Retina (tissue), 1 donor: ENCODE measurements around the gene ZNF280B.

Experiments used
- DNase-seq: peaks from one replicate; pipeline ENCODE4 v3.0.0-alpha.2; 2016

ZNF280B gene

GRCh38 chr22:22508274-22509176 lies at the start of gene ZNF280B:
TSS of gene ZNF280B (minus strand) at chr22:22508742. CDS start at chr22:22489398, 19,344 bp downstream.
- peak; percentile 94 for DNase-seq

- no peak for DNase-seq
Measured at GRCh38 chr22:22556995-22557925, 48.7 kb upstream of the ZNF280B start.

GRCh38 chr22:22556578-22556977 lies 48.0 kb upstream of the ZNF280B start:
- DNase-seq: no peak

GRCh38 chr22:22555596-22555995 lies 47.1 kb upstream of the ZNF280B start:
- DNase-seq: no peak

GRCh38 chr22:22554587-22555284 lies 46.2 kb upstream of the ZNF280B start:
- DNase-seq: no peak

- DNase-seq: peak; percentile 34
Measured at GRCh38 chr22:22553735-22554586, 45.4 kb upstream of the ZNF280B start.

GRCh38 chr22:22553141-22553540 lies 44.6 kb upstream of the ZNF280B start:
- no peak for DNase-seq

GRCh38 chr22:22552630-22553029 lies 44.1 kb upstream of the ZNF280B start:
- DNase-seq: peak; percentile 22

GRCh38 chr22:22550789-22551434 lies 42.4 kb upstream of the ZNF280B start:
- no peak for DNase-seq

GRCh38 chr22:22548910-22549309 lies 40.4 kb upstream of the ZNF280B start:
- DNase-seq: no peak

- no peak for DNase-seq
Measured at GRCh38 chr22:22548317-22548716, 39.8 kb upstream of the ZNF280B start.

GRCh38 chr22:22547692-22548300 lies 39.3 kb upstream of the ZNF280B start:
- no peak for DNase-seq

GRCh38 chr22:22547226-22547625 lies 38.7 kb upstream of the ZNF280B start:
- DNase-seq: no peak

GRCh38 chr22:22546490-22546889 lies 37.9 kb upstream of the ZNF280B start:
- no peak for DNase-seq

- no peak for DNase-seq
Measured at GRCh38 chr22:22545084-22545483, 36.5 kb upstream of the ZNF280B start.

GRCh38 chr22:22538226-22538989 lies 29.9 kb upstream of the ZNF280B start:
- no peak for DNase-seq

- DNase-seq: no peak
Measured at GRCh38 chr22:22536916-22537315, 28.4 kb upstream of the ZNF280B start.

GRCh38 chr22:22536515-22536914 lies 28.0 kb upstream of the ZNF280B start:
- DNase-seq: no peak

- DNase-seq: no peak
Measured at GRCh38 chr22:22535662-22536061, 27.1 kb upstream of the ZNF280B start.
